Measurements from ENCODE around the gene ST3GAL4.

ST3GAL4 gene

GRCh38 chr11:126312961-126313360, 42.5 kb upstream of the ST3GAL4 start:
- TF ChIP-seq YY1 (IDR thresholded peaks at IDR 0.05; ENCODE audit: low read depth), result no peak
- no peak for TF ChIP-seq MAX (IDR thresholded peaks at IDR 0.05)
- TF ChIP-seq FOXM1 (IDR thresholded peaks at IDR 0.05; ENCODE audit: borderline replicate concordance, low read depth), result no peak
- TF ChIP-seq RAD21 (IDR thresholded peaks at IDR 0.05; ENCODE audit: low read depth), result no peak
- no peak for TF ChIP-seq USF1 (IDR thresholded peaks at IDR 0.05)
- TF ChIP-seq TEAD4 (IDR thresholded peaks at IDR 0.05), result no peak
- no peak for TF ChIP-seq REST (IDR thresholded peaks at IDR 0.05; ENCODE audit: low read depth)
- TF ChIP-seq CEBPB (IDR thresholded peaks at IDR 0.05), result no peak
- no peak for TF ChIP-seq CREB1 (IDR thresholded peaks at IDR 0.05; ENCODE audit: low read depth)
- TF ChIP-seq EP300 (IDR thresholded peaks at IDR 0.05; ENCODE audit: borderline replicate concordance), result no peak
- TF ChIP-seq ZBTB7A (IDR thresholded peaks at IDR 0.05; ENCODE audit: low read depth), result no peak
- no peak for TF ChIP-seq TAF1 (IDR thresholded peaks at IDR 0.05; ENCODE audit: low read depth)
- no peak for TF ChIP-seq NFIC (IDR thresholded peaks at IDR 0.05)
- no peak for TF ChIP-seq TCF12 (IDR thresholded peaks at IDR 0.05; ENCODE audit: low read depth)

GRCh38 chr11:126313826-126314225, 41.7 kb upstream of the ST3GAL4 start:
- TF ChIP-seq EP300 (IDR thresholded peaks at IDR 0.05; ENCODE audit: borderline replicate concordance) (no peak), MAX (IDR thresholded peaks at IDR 0.05) (no peak), YY1 (IDR thresholded peaks at IDR 0.05; ENCODE audit: low read depth) (no peak), EGR1 (IDR thresholded peaks at IDR 0.05) (no peak), TAF1 (IDR thresholded peaks at IDR 0.05; ENCODE audit: low read depth) (no peak), FOXM1 (IDR thresholded peaks at IDR 0.05; ENCODE audit: borderline replicate concordance, low read depth) (no peak), ZBTB7A (IDR thresholded peaks at IDR 0.05; ENCODE audit: low read depth) (no peak), RAD21 (IDR thresholded peaks at IDR 0.05; ENCODE audit: low read depth) (no peak)

GRCh38 chr11:126317432-126317755, 38.1 kb upstream of the ST3GAL4 start:
- TF ChIP-seq ZBTB7A (IDR thresholded peaks at IDR 0.05; ENCODE audit: low read depth), result no peak
- no peak for TF ChIP-seq TAF1 (IDR thresholded peaks at IDR 0.05; ENCODE audit: low read depth)
- TF ChIP-seq REST (IDR thresholded peaks at IDR 0.05; ENCODE audit: low read depth), result no peak
- no peak for TF ChIP-seq USF1 (IDR thresholded peaks at IDR 0.05)
- no peak for TF ChIP-seq MAX (IDR thresholded peaks at IDR 0.05)
- TF ChIP-seq EGR1 (IDR thresholded peaks at IDR 0.05), result no peak

- TF ChIP-seq CEBPB (IDR thresholded peaks at IDR 0.05) (no peak), EGR1 (IDR thresholded peaks at IDR 0.05) (no peak), CREB1 (IDR thresholded peaks at IDR 0.05; ENCODE audit: low read depth) (no peak), MAX (IDR thresholded peaks at IDR 0.05) (no peak), TEAD4 (IDR thresholded peaks at IDR 0.05) (no peak), NFIC (IDR thresholded peaks at IDR 0.05) (no peak)
Observed at GRCh38 chr11:126317756-126318573, 37.5 kb upstream of the ST3GAL4 start.

GRCh38 chr11:126318574-126319373, 36.7 kb upstream of the ST3GAL4 start:
- TF ChIP-seq TEAD4 (IDR thresholded peaks at IDR 0.05) (no peak), YY1 (IDR thresholded peaks at IDR 0.05; ENCODE audit: low read depth) (no peak), TCF12 (IDR thresholded peaks at IDR 0.05; ENCODE audit: low read depth) (no peak), RAD21 (IDR thresholded peaks at IDR 0.05; ENCODE audit: low read depth) (no peak), ZBTB7A (IDR thresholded peaks at IDR 0.05; ENCODE audit: low read depth) (no peak), TAF1 (IDR thresholded peaks at IDR 0.05; ENCODE audit: low read depth) (no peak), REST (IDR thresholded peaks at IDR 0.05; ENCODE audit: low read depth) (no peak), NFIC (IDR thresholded peaks at IDR 0.05) (no peak), FOXM1 (IDR thresholded peaks at IDR 0.05; ENCODE audit: borderline replicate concordance, low read depth) (no peak), EP300 (IDR thresholded peaks at IDR 0.05; ENCODE audit: borderline replicate concordance) (no peak), EGR1 (IDR thresholded peaks at IDR 0.05) (no peak), USF1 (IDR thresholded peaks at IDR 0.05) (no peak), CREB1 (IDR thresholded peaks at IDR 0.05; ENCODE audit: low read depth) (no peak), CEBPB (IDR thresholded peaks at IDR 0.05) (no peak), MAX (IDR thresholded peaks at IDR 0.05) (no peak)

Measured in Ishikawa (cell line).